Activated CD4-positive, alpha-beta T cell treated with anti-CD3 and anti-CD28 coated beads for 36 hours (primary cell): ENCODE measurements around the gene PDE6B. TPM values are rescaled to one million over a fixed set of nuclear protein-coding genes. Genes with fewer than 3 reads are reported as not detected.

Experiments
- ATAC-seq: fragments of 200-7000 bp; cut with Tn5 transposase; one replicate; pipeline ENCODE4 v1.10.0; 2021; ENCODE audit warnings: mild to moderate bottlenecking, moderate library complexity
- CTCF ChIA-PET: fragments of 350-600 bp; sonication (Branson Sonifier 250); formaldehyde crosslinking; loops from one replicate; lab custom pipeline; 2021; ENCODE audit warnings: antibody characterized with exemption; lab: Charles Lee
- POLR2A ChIA-PET: fragments of 350-600 bp; sonication (Branson Sonifier 250); formaldehyde crosslinking; loops from one replicate; lab custom pipeline; 2021; ENCODE audit warnings: antibody characterized with exemption, inconsistent platforms; lab: Charles Lee
- DNase-seq: peaks from one replicate; pipeline ENCODE4 v3.0.0-alpha.2; 2020
- H3K27ac Mint-ChIP-seq: one replicate; pipeline ENCODE4 v1.8.0; 2021; ENCODE audit warnings: mixed read lengths
- H3K27me3 Mint-ChIP-seq: one replicate; pipeline ENCODE4 v1.8.0; 2021; ENCODE audit warnings: mixed read lengths
- H3K36me3 Mint-ChIP-seq: one replicate; pipeline ENCODE4 v1.8.0; 2021; ENCODE audit warnings: low read depth, mixed read lengths
- H3K4me1 Mint-ChIP-seq: one replicate; pipeline ENCODE4 v1.8.0; 2021; ENCODE audit warnings: mixed read lengths
- H3K4me3 Mint-ChIP-seq: one replicate; pipeline ENCODE4 v1.8.0; 2021; ENCODE audit warnings: mild to moderate bottlenecking, moderate library complexity, mixed read lengths
- H3K9me3 Mint-ChIP-seq: one replicate; pipeline ENCODE4 v1.8.0; 2021; ENCODE audit warnings: low read depth, mixed read lengths
- intact Hi-C, 2 experiments: fragments of 100-400 bp; cut with DNase I in 1 of 2; cut with micrococcal nuclease in 1 of 2; formaldehyde crosslinking; loops; one replicate each; pipeline versions ENCODE4 v1.14.2 to v1.15.1; 2022 to 2024; cut with DNase I, micrococcal nuclease
- total RNA-seq, 2 experiments: library from RNA; stranded (reverse); gene quantifications; one replicate each; pipeline ENCODE4 v1.2.3, GENCODE V29; 2021

The PDE6B gene
- total RNA-seq, 2 experiments from 2014 or later = 16.2 to 17.2 TPM

DNA sequence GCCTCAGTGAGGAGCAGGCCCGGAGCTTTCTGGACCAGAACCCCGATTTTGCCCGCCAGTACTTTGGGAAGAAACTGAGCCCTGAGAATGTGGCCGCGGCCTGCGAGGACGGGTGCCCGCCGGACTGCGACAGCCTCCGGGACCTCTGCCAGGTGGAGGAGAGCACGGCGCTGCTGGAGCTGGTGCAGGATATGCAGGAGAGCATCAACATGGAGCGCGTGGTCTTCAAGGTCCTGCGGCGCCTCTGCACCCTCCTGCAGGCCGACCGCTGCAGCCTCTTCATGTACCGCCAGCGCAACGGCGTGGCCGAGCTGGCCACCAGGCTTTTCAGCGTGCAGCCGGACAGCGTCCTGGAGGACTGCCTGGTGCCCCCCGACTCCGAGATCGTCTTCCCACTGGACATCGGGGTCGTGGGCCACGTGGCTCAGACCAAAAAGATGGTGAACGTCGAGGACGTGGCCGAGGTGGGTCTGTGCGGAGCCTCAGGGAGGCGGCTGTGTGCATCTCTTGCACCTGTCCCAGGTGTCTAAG lies 323 bp downstream of the PDE6B start:
- intact Hi-C loops = no loop called here
- no peaks in the 10 kb centered on the region for H3K9me3 Mint-ChIP-seq
- no peak overlapping the region for H3K27ac Mint-ChIP-seq
- peaks cover 2% of the 10 kb centered on the region for H3K27me3 Mint-ChIP-seq
- ChIA-PET CTCF (no interaction called here), POLR2A (interaction anchor here (0.6 kb wide), 1 partner anchor 17 kb away, joined by 6 read pairs; no protein-coding TSS in a partner anchor)
- H3K4me1 Mint-ChIP-seq = no peaks in the 10 kb centered on the region
- H3K36me3 Mint-ChIP-seq = no peaks in the 10 kb centered on the region
- DNase-seq = no peak
- H3K4me3 Mint-ChIP-seq = no peak overlapping the region
- ATAC-seq = no peak

DNA sequence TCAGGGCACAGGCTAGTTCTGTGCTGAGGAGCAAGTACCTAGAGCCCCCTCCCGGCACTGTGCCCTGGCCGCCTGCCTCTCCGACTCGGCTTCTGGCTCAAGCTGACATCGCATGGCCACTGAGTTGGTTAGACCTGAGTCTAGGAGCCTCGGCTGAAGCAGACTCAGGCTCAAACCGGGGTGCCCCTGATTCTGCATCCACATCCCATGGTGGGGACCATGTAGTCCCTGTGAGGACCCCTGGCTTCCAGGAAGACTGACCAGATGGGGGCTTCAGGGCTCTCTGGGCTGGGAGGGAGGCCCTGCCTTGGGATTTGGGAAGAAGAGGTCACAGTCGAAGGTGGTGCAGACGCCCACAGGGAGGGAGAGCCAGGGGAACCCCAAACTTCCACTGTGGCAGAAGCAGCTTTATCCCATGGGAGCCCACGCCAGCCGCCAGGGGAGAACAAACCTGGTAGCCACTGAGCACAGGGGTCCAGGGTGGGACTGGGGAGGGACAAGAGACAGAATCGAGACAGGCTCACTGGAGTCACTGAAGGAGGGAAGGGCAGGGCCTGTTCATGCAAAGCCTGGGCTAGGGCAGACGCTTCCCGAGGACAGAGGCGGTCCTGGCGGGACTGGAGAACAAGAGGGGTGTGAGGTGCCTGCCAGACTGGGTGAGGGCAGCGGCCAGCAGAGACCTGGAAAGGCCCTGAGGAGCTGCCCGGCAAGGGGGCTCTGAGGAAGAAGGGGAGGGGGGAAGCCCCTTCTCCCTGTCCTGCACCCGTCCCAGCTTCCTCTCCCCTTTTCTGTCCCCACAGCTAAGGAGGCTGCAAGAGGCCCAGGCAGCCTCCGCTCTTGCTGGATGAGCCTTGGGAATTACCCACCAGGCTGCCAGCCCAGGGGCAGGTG lies 1.1 kb downstream of the PDE6B start:
- Mint-ChIP-seq H3K27me3 (peaks cover 2% of the 10 kb centered on the region), H3K4me3 (no peak overlapping the region), H3K9me3 (peaks cover 2% of the 10 kb centered on the region), H3K36me3 (no peaks in the 10 kb centered on the region), H3K27ac (no peak overlapping the region), H3K4me1 (no peaks in the 10 kb centered on the region)
- intact Hi-C loops = no loop called here
- ATAC-seq (no peak), DNase-seq (no peak)
- ChIA-PET POLR2A (interaction anchor here (0.6 kb wide), 1 partner anchor 18 kb away, joined by 6 read pairs; no protein-coding TSS in a partner anchor), CTCF (interaction anchor here (0.6 kb wide), 1 partner anchor 25 kb away, joined by 4 read pairs; no protein-coding TSS in a partner anchor)

DNA sequence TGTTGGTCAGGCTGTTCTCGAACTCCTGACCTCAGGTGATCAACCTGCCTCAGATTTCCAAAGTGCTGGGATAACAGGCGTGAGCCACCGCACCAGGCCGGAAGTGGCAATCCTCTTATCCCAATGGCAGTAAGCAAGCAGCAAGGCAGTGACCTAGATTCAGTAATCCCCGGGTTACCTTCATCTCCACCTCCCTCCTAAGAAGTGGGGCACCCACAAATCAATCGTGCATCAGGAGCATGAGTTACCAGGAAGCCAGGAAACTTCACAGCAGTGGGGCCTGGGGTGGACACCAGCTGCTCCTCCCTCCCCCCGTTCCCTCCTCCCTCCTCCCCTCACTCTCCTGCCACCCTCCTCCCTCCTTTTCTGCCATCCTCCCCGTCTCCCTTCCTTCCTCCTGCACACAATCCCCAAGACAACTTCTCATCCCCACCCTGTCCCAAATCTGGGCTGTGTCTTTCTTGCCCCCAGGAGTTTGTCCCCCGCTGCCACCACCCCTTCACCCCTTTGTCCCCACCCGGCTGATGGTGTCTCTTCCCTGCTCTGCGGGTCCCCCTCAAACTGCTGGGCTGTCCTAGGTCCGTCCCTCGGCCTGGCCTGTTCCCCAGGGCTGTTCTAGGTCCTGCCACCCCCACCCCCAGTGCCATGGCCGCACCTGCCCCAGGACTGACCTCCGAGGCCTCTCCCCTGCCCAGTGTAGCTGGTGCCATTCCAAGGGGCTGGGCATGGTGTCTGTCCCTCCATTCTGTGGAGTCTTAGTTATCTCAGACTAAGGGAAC lies 2.2 kb downstream of the PDE6B start:
- Mint-ChIP-seq H3K9me3 (peaks cover 5% of the 10 kb centered on the region), H3K36me3 (no peaks in the 10 kb centered on the region), H3K4me3 (no peak overlapping the region), H3K27ac (no peak overlapping the region), H3K27me3 (peaks cover 2% of the 10 kb centered on the region), H3K4me1 (no peaks in the 10 kb centered on the region)
- ATAC-seq (no peak), DNase-seq (no peak)
- intact Hi-C loops = no loop called here
- ChIA-PET POLR2A (no interaction called here), CTCF (no interaction called here)

DNA sequence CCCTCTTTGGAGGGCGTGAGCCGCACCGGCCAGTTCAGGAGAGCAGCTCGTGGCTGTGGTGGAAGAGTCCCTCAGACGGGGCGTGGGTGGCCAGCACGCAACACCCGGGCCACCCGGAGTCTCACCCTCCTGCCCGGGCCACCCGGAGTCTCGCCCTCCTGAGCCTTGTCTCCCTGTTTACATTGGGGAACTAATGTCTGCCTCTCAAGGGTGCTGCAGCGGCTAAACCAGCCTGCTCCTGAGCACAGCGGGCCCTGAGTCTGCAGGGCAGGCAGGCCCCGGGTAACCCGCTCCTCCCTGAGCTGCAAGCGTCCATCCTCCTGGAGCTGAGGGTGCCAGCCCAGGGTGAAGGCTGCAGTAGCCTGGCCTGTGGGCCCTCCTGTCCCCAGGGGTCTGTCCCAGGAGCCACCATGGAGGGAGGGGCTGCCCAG lies 3.0 kb downstream of the PDE6B start:
- Mint-ChIP-seq H3K36me3 (no peaks in the 10 kb centered on the region), H3K4me3 (no peak overlapping the region), H3K27me3 (peaks cover 2% of the 10 kb centered on the region), H3K27ac (no peak overlapping the region), H3K4me1 (no peaks in the 10 kb centered on the region), H3K9me3 (peaks cover 8% of the 10 kb centered on the region)
- POLR2A ChIA-PET = no interaction called here
- ATAC-seq = no peak
- no peak for DNase-seq
- CTCF ChIA-PET = no interaction called here
- intact Hi-C loops = no loop called here

DNA sequence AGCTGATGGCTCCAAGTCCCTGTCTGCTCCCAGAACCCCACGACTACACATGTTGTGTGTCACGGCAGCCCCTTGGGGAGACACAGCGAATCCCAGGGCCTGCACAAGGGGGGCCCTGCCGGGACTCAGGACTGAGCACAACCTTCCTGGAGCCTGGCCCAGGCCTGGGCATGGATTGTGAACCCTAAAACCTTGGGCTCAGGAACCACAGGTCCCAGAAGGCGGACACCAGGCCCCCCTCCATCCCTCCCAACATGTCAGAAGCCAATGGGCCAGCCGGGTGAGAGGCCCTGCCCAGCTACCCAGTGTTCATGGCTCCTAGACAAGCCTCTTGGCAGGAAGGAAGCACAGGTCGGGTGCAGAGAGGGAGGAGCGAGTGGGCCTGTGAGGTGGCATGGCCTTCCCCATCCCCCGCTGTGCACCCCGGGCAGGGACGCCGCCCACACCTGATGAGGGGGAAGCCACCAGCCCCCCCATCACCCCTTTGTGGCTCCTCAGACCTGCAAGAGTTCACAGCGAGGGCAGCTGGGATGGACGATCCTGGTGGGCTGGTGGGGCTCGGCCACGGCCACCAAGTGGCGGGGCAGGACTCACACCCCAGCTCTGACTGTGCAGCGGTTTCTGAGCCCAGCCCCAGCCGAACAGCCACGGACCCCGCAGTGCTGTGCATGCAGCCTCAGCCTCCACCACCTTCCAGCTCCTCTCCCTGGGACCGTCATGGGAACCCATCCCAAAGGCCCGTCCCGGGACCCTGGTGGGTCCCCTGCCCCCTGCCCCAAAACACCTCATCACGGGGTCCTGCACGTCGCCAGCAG lies 3.7 kb downstream of the PDE6B start:
- H3K4me1 Mint-ChIP-seq = no peaks in the 10 kb centered on the region
- no peak for ATAC-seq
- CTCF ChIA-PET = no interaction called here
- H3K9me3 Mint-ChIP-seq = peaks cover 8% of the 10 kb centered on the region
- POLR2A ChIA-PET = no interaction called here
- no peak for DNase-seq
- H3K27me3 Mint-ChIP-seq = peaks cover 2% of the 10 kb centered on the region
- H3K4me3 Mint-ChIP-seq = no peak overlapping the region
- H3K36me3 Mint-ChIP-seq = no peaks in the 10 kb centered on the region
- intact Hi-C loops = no loop called here
- no peak overlapping the region for H3K27ac Mint-ChIP-seq

DNA sequence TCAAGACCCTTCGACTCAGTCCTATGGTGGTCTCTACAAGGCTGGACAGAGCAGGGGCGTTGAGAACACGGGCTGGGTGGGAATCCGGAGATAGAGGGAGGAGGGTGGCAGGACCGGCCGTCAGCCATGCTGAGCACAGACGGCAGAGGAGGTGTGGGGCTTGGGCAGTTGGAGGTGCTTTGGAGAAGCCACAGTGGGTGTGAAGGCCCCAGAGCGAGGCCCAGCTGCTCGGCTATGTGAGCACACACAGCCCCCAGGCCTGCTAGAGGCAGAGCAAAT lies 4.2 kb downstream of the PDE6B start:
- Mint-ChIP-seq H3K36me3 (no peaks in the 10 kb centered on the region), H3K27ac (no peak overlapping the region), H3K4me3 (no peak overlapping the region), H3K27me3 (no peaks in the 10 kb centered on the region), H3K9me3 (peaks cover 8% of the 10 kb centered on the region), H3K4me1 (no peaks in the 10 kb centered on the region)
- no peak for DNase-seq
- no peak for ATAC-seq
- POLR2A ChIA-PET = no interaction called here
- CTCF ChIA-PET = no interaction called here
- intact Hi-C loops = no loop called here

DNA sequence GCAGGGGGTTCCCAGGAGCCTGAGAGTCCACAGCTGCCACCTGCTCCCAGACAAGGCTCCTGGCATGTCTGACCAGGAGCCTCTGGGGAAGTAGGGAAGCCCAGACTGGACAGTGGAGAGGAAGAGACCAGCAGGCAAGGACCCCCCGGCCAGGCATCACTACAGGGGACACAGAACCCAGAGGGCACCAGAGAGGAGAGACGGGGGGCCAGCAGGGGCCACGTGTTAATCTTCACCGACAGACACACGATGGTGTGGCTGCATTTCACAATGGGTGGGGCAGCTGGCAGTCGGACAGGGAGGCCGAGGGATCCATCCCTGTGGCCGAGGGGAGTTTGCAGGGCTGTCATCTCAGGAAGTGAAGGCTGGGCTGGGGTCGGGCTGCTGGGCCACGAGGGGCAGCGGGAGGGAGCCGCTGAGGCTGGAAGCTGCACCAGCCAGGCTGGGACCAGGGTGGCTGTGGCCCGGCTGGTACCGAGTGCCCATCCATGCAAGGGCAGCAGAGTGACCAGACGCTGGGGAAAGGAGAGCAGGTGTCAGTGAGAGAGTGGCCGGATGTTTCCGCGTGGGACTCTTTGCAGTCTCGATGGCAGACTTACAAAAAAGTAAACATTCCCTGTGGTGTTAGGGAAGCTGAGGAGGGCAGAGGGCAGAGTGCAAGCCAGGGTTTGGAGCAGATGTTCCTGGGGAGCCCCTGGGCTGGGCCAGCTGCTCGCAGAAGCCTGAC lies 4.7 kb downstream of the PDE6B start:
- H3K27ac Mint-ChIP-seq = no peak overlapping the region
- DNase-seq (no peak), ATAC-seq (no peak)
- no peaks in the 10 kb centered on the region for H3K27me3 Mint-ChIP-seq
- intact Hi-C loops = no loop called here
- ChIA-PET POLR2A (interaction anchor here (0.6 kb wide), 1 partner anchor 287 kb away, joined by 6 read pairs; no protein-coding TSS in a partner anchor), CTCF (no interaction called here)
- peaks cover 8% of the 10 kb centered on the region for H3K9me3 Mint-ChIP-seq
- no peak overlapping the region for H3K4me3 Mint-ChIP-seq
- no peaks in the 10 kb centered on the region for H3K4me1 Mint-ChIP-seq
- H3K36me3 Mint-ChIP-seq = no peaks in the 10 kb centered on the region

DNA sequence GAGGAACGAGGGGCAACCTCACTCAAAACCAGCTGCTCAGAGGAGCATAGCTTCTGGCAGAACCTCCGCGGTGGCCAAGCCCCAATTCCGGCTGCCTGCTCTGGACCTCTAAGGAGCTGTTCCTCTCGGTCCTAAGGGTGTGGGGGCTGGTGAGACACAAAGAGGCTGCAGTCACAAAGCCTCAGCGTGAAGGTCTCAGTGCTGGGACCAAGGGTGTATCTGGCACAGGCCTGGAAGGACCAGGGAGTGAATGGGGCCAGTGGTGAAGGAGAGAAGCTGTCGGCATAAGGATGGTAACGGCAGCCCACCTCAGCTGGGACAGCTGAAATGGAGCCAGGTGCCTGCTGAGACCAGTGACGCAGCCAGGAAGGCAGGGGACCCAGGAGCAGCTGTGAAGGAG lies 5.3 kb downstream of the PDE6B start:
- ChIA-PET POLR2A (no interaction called here), CTCF (no interaction called here)
- peaks cover 2% of the 10 kb centered on the region for H3K27me3 Mint-ChIP-seq

DNA sequence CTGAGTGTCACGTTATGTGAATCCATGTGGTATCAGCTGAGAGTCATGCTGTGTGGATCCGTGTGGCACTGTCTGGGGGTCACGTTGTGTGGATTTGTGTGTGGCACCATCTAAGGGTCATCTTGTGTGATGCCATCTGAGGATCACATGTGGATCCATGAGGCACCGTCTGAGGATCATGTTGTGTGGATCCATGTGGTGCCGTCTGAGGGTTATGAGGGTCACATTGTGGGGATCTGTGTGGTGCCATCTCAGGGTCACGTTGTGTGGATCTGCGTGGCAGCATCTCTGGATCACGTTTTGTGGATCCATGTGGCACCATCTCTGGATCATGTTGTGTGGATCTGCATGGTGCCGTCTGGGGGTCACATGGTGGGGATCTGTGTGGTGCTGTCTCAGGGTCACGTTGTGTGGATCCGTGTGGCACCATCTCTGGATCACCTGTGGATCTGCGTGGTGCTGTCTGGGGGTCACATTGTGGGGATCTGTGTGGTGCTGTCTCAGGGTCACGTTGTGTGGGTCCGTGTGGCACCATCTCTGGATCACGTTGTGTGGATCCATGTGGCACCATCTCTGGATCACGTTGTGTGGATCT lies 6.9 kb downstream of the PDE6B start:
- no peak overlapping the region for H3K4me3 Mint-ChIP-seq
- H3K36me3 Mint-ChIP-seq = no peaks in the 10 kb centered on the region
- DNase-seq = no peak
- H3K4me1 Mint-ChIP-seq = no peaks in the 10 kb centered on the region
- POLR2A ChIA-PET = no interaction called here
- intact Hi-C loops = no loop called here
- CTCF ChIA-PET = no interaction called here
- peaks cover 8% of the 10 kb centered on the region for H3K9me3 Mint-ChIP-seq
- no peak for ATAC-seq
- no peak overlapping the region for H3K27ac Mint-ChIP-seq
- H3K27me3 Mint-ChIP-seq = peaks cover 4% of the 10 kb centered on the region

More for the DNA sequence above, 5.3 kb downstream of the PDE6B start:
- ATAC-seq (no peak), DNase-seq (no peak)
- Mint-ChIP-seq H3K4me3 (no peak overlapping the region), H3K27ac (no peak overlapping the region), H3K36me3 (no peaks in the 10 kb centered on the region), H3K9me3 (peaks cover 8% of the 10 kb centered on the region), H3K4me1 (no peaks in the 10 kb centered on the region)
- intact Hi-C loops = no loop called here

DNA sequence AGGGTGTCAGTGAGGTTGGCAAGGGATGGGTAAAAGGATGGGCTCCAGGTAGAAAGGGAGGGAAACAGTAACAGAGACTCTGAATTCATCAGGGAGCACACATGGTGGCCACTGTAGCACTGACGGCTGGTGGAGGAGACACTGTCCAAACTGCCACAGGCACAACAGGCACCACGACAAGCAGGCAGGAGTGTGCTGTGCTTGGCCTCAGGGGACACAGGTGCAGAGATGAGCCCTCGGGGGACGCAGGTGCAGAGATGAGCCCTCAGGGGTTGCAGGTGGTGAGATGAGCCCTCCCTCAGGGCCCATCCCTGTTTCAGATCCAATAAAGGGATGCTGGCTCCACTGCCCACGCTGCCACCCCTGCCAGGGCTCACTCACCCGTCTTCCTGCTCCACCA lies 7.6 kb downstream of the PDE6B start:
- H3K4me1 Mint-ChIP-seq = no peaks in the 10 kb centered on the region

More for the DNA sequence above, 7.6 kb downstream of the PDE6B start:
- POLR2A ChIA-PET = no interaction called here
- Mint-ChIP-seq H3K36me3 (no peaks in the 10 kb centered on the region), H3K4me3 (no peak overlapping the region), H3K27me3 (peaks cover 7% of the 10 kb centered on the region), H3K27ac (no peak overlapping the region), H3K9me3 (peaks cover 8% of the 10 kb centered on the region)
- CTCF ChIA-PET = no interaction called here
- DNase-seq = no peak
- intact Hi-C loops = no loop called here
- ATAC-seq = no peak
